Mesendoderm (in vitro differentiated cells): ENCODE results near the gene CHST12.
A peak's percentile ranks its signal among the peaks of the same experiment; 100 is the strongest.

Experiments
- DNase-seq: peaks from one replicate; pipeline ENCODE4 v3.0.0; 2013
- H2AK5ac ChIP-seq: 2 replicates; pipeline ENCODE4 v1.6.1; 2013; ENCODE audit warnings: low read length, inconsistent platforms
- H2BK120ac ChIP-seq: 2 replicates; pipeline ENCODE4 v1.6.1; 2013; ENCODE audit warnings: low read depth, mild to moderate bottlenecking, low read length, moderate library complexity, mixed read lengths
- H2BK15ac ChIP-seq: replicated peaks from 2 replicates; pipeline ENCODE4 v1.6.1; 2013; ENCODE audit warnings: low read depth, mild to moderate bottlenecking, moderate library complexity
- H2BK5ac ChIP-seq: 2 replicates; pipeline ENCODE4 v1.6.1; 2013; ENCODE audit warnings: low read length, inconsistent platforms
- H3K18ac ChIP-seq: 2 replicates; pipeline ENCODE4 v1.6.1; 2013; ENCODE audit warnings: mild to moderate bottlenecking, low read length, mixed read lengths
- H3K23ac ChIP-seq: one replicate; pipeline ENCODE4 v1.6.1; 2013; ENCODE audit warnings: low read length
- H3K27ac ChIP-seq: 2 replicates; pipeline ENCODE4 v1.5.1; 2013; ENCODE audit warnings: low read depth, mild to moderate bottlenecking, inconsistent platforms, low read length, moderate library complexity
- H3K27me3 ChIP-seq: 2 replicates; pipeline ENCODE4 v1.6.1; 2013; ENCODE audit warnings: low read length, control low read depth, mild to moderate bottlenecking, inconsistent platforms; ENCODE audit not compliant: insufficient read depth, poor library complexity
- H3K36me3 ChIP-seq: 2 replicates; pipeline ENCODE4 v1.6.1; 2013; ENCODE audit warnings: low read length, inconsistent platforms; ENCODE audit not compliant: control insufficient read depth, insufficient read depth
- H3K4ac ChIP-seq: one replicate; pipeline ENCODE4 v1.6.1; 2013; ENCODE audit warnings: low read depth, mild to moderate bottlenecking, low read length, moderate library complexity
- H3K4me1 ChIP-seq: 2 replicates; pipeline ENCODE4 v1.6.1; 2013; ENCODE audit warnings: low read depth, low read length, inconsistent platforms; ENCODE audit not compliant: control insufficient read depth
- H3K4me2 ChIP-seq: 2 replicates; pipeline ENCODE4 v1.6.1; 2013; ENCODE audit warnings: low read length
- H3K4me3 ChIP-seq: 2 replicates; pipeline ENCODE4 v1.5.1; 2013; ENCODE audit warnings: mild to moderate bottlenecking, low read length
- H3K56ac ChIP-seq: one replicate; pipeline ENCODE4 v1.6.1; 2013; ENCODE audit warnings: low read length
- H3K79me1 ChIP-seq: 2 replicates; pipeline ENCODE4 v1.6.1; 2013; ENCODE audit warnings: low read length, inconsistent platforms
- H3K79me2 ChIP-seq: 2 replicates; pipeline ENCODE4 v1.6.1; 2013; ENCODE audit warnings: mild to moderate bottlenecking, low read length; ENCODE audit not compliant: control insufficient read depth, insufficient read depth
- H3K9ac ChIP-seq: 2 replicates; pipeline ENCODE4 v1.6.1; 2013; ENCODE audit warnings: low read length, inconsistent platforms
- H4K5ac ChIP-seq: one replicate; pipeline ENCODE4 v1.6.1; 2013; ENCODE audit warnings: low read length
- H4K8ac ChIP-seq: one replicate; pipeline ENCODE4 v1.6.1; 2013; ENCODE audit warnings: low read depth, mild to moderate bottlenecking, control low read depth, low read length, moderate library complexity
- WGBS: extraction: QIAGEN DNeasy Blood & Tissue Kit; methylation state at CpG from one replicate; pipeline ENCODE4 v1.1.7; 2013; ENCODE audit warnings: low lambda C conversion rate, missing lambda C conversion rate; ENCODE audit not compliant: insufficient coverage; ENCODE audit errors: extremely low coverage; 5-methylcytosine and 5-hydroxymethylcytosine counted together

CHST12 gene

GRCh38 chr7:2475678-2476015 is 72.2 kb downstream of the CHST12 start:
- no peak overlapping the region for H3K27ac ChIP-seq
- H3K79me1 ChIP-seq, result no peaks in the 10 kb centered on the region
- H2BK120ac ChIP-seq, result no peak overlapping the region
- no peak overlapping the region for H3K4me3 ChIP-seq
- no peak overlapping the region for H4K8ac ChIP-seq
- no peak overlapping the region for H3K18ac ChIP-seq
- H3K4ac ChIP-seq, result no peak overlapping the region
- H3K79me2 ChIP-seq, result no peaks in the 10 kb centered on the region
- no peak overlapping the region for H3K56ac ChIP-seq
- H2BK5ac ChIP-seq, result no peak overlapping the region
- no peak overlapping the region for H3K23ac ChIP-seq
- no peak overlapping the region for H4K5ac ChIP-seq
- H3K4me1 ChIP-seq, result peaks cover 4% of the 10 kb centered on the region
- H3K27me3 ChIP-seq, result no peaks in the 10 kb centered on the region
- DNase-seq, result no peak
- WGBS, result no CpG with 5 or more reads among the region's 18 CpGs
- no peak overlapping the region for H3K4me2 ChIP-seq
- no peak overlapping the region for H2BK15ac ChIP-seq
- no peak overlapping the region for H3K9ac ChIP-seq
- no peaks in the 10 kb centered on the region for H3K36me3 ChIP-seq
- no peak overlapping the region for H2AK5ac ChIP-seq

- no peak for DNase-seq
- H2BK5ac ChIP-seq, result no peak within 1 kb of the TSS
- no peaks in the 10 kb centered on the region for H3K79me2 ChIP-seq
- H3K27ac ChIP-seq, result no peak within 1 kb of the TSS
- H3K9ac ChIP-seq, result no peak within 1 kb of the TSS
- H3K4me1 ChIP-seq, result peaks cover 1% of the 10 kb centered on the region
- no peak within 1 kb of the TSS for H3K4me2 ChIP-seq
- no CpG with 5 or more reads among the region's 16 CpGs for WGBS
- no peak within 1 kb of the TSS for H2BK15ac ChIP-seq
- no peaks in the 10 kb centered on the region for H3K36me3 ChIP-seq
- H3K23ac ChIP-seq, result no peak within 1 kb of the TSS
- H4K5ac ChIP-seq, result no peak within 1 kb of the TSS
- no peaks in the 10 kb centered on the region for H3K27me3 ChIP-seq
- peak within 1 kb of the TSS; percentile 34 for H3K56ac ChIP-seq
- no peak within 1 kb of the TSS for H3K18ac ChIP-seq
- no peaks in the 10 kb centered on the region for H3K79me1 ChIP-seq
- no peak within 1 kb of the TSS for H3K4ac ChIP-seq
- H4K8ac ChIP-seq, result no peak within 1 kb of the TSS
- H3K4me3 ChIP-seq, result no peak within 1 kb of the TSS
- H2AK5ac ChIP-seq, result no peak within 1 kb of the TSS
- no peak within 1 kb of the TSS for H2BK120ac ChIP-seq
Measured at GRCh38 chr7:2476298-2476697, 72.9 kb downstream of the CHST12 start, which contains the start of gene GRIFIN. Gene GRIFIN (minus strand): TSS chr7:2476398. CDS start chr7:2476383, 15 bp downstream.

- no CpG with 5 or more reads among the region's 25 CpGs for WGBS
- no peak overlapping the region for H4K5ac ChIP-seq
- DNase-seq, result no peak
Measured at GRCh38 chr7:2476776-2477446, 73.5 kb downstream of the CHST12 start.

GRCh38 chr7:2477447-2478398 is 74.3 kb downstream of the CHST12 start:
- Histone ChIP-seq H4K5ac (no peak overlapping the region), H3K4ac (no peak overlapping the region), H3K4me3 (no peak overlapping the region), H3K56ac (peak overlapping the region; percentile 59), H2BK5ac (no peak overlapping the region), H3K27ac (no peak overlapping the region), H3K79me1 (no peaks in the 10 kb centered on the region), H3K27me3 (no peaks in the 10 kb centered on the region), H2AK5ac (no peak overlapping the region), H3K4me1 (no peaks in the 10 kb centered on the region), H4K8ac (no peak overlapping the region), H3K36me3 (no peaks in the 10 kb centered on the region), H3K79me2 (no peaks in the 10 kb centered on the region), H2BK15ac (no peak overlapping the region), H3K23ac (no peak overlapping the region), H3K18ac (no peak overlapping the region), H2BK120ac (no peak overlapping the region), H3K9ac (no peak overlapping the region), H3K4me2 (no peak overlapping the region)
- DNase-seq, result peak; percentile 68
- WGBS, result no CpG with 5 or more reads among the region's 34 CpGs

More at GRCh38 chr7:2476776-2477446, 73.5 kb downstream of the CHST12 start:
- Histone ChIP-seq H3K79me2 (no peaks in the 10 kb centered on the region), H3K36me3 (no peaks in the 10 kb centered on the region), H3K56ac (peak overlapping the region; percentile 34), H3K23ac (no peak overlapping the region), H3K4me1 (no peaks in the 10 kb centered on the region), H3K4ac (no peak overlapping the region), H2AK5ac (no peak overlapping the region), H2BK5ac (no peak overlapping the region), H3K27me3 (no peaks in the 10 kb centered on the region), H4K8ac (no peak overlapping the region), H3K18ac (no peak overlapping the region), H3K79me1 (no peaks in the 10 kb centered on the region), H3K4me2 (no peak overlapping the region), H3K27ac (no peak overlapping the region), H3K9ac (no peak overlapping the region), H2BK15ac (no peak overlapping the region), H3K4me3 (no peak overlapping the region), H2BK120ac (no peak overlapping the region)

- H3K23ac ChIP-seq, result no peak overlapping the region
- no peaks in the 10 kb centered on the region for H3K27me3 ChIP-seq
- no peak overlapping the region for H3K18ac ChIP-seq
- no peak overlapping the region for H3K27ac ChIP-seq
- no peak overlapping the region for H2AK5ac ChIP-seq
- no peak overlapping the region for H2BK5ac ChIP-seq
- H4K5ac ChIP-seq, result no peak overlapping the region
- no peak overlapping the region for H2BK120ac ChIP-seq
- WGBS, result no CpG with 5 or more reads among the region's 11 CpGs
- H2BK15ac ChIP-seq, result no peak overlapping the region
- no peak overlapping the region for H3K4me2 ChIP-seq
- H3K79me1 ChIP-seq, result no peaks in the 10 kb centered on the region
- no peaks in the 10 kb centered on the region for H3K4me1 ChIP-seq
- DNase-seq, result no peak
- no peak overlapping the region for H3K9ac ChIP-seq
- no peak overlapping the region for H4K8ac ChIP-seq
- H3K4ac ChIP-seq, result no peak overlapping the region
- H3K56ac ChIP-seq, result no peak overlapping the region
- no peak overlapping the region for H3K4me3 ChIP-seq
- no peaks in the 10 kb centered on the region for H3K79me2 ChIP-seq
- no peaks in the 10 kb centered on the region for H3K36me3 ChIP-seq
Measured at GRCh38 chr7:2478399-2478785, 75.0 kb downstream of the CHST12 start.
